ENCODE results near the gene PARD3.

Gene PARD3

DNA sequence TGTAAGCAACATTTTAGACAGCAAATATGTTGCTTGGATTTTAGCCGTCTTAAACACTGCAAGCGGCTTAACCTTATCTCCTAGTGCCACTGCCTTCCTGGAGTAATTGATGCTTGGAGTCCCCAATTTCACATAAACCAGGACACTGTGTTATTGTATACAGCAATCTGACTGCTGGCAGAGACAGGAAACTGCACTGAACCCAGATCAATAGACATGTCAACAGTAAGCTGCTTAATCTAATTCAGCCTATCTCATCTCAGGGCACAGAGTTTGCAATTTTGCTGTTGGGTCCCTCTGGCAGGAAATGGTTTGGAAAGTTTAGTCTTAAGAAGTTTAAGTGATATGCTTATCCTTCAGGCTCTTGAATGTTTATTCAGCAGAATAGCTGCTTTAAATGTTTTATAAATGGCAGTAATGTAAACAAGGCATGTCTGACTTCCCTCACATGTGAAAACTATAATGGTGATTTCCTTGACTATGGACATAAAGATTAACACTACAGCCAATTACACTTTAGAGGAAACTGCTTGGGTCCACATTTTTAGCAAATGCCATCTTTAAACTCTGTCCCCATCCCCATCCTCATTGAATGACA lies 598.6 kb downstream of the PARD3 start:
- no peak for DNase-seq (ENCODE audit: low read depth)

DNA sequence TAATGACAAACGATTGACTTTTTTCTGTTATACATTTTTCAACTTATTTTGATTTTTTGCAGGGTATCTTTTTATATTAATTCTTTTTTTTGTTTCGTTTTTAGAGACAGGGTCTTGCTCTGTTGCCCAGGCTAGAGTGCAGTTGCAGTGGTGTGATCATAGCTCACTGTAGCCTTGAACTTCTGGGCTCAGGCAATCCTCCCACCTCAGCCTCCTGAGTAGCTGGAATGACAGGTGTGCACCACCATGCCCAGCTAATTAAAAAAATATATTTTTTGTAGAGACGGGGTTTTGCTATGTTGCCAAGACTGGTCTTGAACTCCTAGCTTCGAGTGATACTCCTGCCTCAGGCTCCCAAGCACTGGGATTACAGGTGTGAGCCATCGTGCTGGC lies 601.3 kb downstream of the PARD3 start:
- DNase-seq (ENCODE audit: low read depth) = no peak

DNA sequence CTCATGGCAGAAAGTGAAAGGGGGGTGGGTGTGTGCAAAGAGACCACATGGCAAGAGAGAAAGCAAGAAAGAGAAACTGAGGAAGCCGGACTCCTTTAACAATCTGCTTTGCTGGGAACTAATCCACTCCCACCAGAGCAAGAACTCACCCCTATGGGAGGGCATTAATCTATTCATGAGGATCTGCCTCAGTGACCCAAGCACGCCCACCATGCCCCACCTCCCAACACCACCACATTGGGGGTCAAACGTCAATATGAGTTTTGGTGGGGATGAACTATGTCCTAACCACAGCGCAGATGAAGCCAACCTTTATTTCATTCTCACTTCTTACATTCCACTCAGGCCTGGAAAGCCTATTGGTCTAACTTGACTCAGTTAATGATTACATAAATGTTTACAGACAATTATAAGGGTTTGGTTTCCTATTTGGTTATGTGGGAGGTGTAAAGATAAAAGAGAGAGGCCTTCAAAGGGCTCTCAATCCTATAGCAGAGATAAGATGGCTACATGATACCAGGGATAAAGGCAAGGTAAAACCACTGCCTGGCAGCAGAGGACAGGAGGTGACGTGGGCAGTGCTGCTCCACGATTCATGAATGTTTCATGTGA lies 601.8 kb downstream of the PARD3 start:
- DNase-seq (ENCODE audit: low read depth) = no peak

DNA sequence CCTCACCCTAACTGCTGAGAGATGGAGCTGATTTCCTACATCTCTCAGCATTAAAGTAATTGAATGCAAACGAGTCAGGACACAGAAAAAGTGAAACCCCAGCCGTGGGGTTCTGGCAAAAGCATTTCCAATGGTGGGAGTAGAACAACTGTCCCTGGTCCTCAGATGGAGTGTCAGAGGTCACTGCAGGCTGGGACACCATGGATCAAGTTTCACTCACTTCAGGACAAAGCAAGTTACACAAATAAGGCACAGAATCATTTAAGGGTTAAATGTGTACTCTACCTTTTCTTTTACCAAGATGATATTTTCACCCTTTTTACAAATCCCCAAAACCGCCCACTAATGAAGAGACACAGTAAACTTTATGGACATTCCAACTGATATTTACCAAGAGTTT lies 607.8 kb downstream of the PARD3 start:
- no peak for DNase-seq (ENCODE audit: low read depth)

DNA sequence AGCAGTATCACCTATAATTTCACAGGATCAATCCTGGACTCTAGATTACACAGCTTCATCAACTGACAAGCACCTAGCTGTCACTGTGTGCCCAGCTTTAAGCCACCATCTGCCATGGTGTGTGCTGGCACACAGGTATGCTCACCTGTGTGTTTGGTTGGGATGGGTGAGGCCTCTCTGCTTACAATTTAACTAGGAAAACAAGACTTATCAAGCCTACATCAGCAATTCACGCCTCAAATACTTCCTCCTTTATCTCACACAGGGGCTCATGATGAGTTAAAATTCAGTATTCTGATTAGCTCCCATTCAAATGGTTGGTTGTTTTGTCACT lies 608.2 kb downstream of the PARD3 start:
- no peak for DNase-seq (ENCODE audit: low read depth)

DNA sequence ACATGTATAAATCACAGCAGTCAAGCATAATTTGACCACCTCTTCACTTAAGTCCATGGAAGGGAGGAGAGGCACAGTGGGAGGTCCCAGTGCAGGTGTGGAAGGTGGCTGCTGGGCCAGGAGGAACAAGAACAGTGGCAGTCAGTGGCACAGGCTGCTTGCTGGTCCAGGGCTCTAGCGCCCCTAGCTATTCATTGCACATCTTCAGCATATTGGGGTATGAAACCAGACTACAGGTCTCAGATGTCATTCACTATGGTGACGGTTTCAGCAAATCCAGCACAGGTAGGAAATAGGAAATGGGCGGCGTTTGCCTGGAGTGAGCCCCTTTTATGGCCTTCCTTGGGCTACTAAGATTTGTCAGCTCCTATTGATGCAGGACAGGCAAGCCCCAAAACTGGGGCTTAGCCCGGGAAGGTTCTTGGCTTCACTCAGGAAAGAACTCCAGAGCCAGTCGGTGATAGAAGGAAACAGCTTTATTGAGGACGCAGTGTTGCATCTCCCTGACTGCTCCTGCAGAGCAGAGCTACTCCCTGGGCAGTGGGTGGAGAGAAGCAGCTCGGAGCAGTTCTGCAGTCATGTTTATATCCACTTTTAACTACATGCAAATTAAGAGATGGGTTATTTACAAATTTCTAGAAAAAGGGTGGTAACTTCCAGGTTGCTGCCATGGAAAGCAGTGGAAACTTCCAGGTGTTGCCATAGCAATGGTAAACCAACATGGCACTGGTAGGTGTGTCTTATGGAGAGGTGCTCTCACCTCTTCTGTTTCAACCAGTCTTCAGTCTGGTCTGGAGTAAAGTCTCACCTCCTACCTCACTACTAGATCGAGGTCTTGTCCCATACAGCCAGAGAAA lies 608.8 kb downstream of the PARD3 start:
- DNase-seq (ENCODE audit: low read depth) = no peak

DNA sequence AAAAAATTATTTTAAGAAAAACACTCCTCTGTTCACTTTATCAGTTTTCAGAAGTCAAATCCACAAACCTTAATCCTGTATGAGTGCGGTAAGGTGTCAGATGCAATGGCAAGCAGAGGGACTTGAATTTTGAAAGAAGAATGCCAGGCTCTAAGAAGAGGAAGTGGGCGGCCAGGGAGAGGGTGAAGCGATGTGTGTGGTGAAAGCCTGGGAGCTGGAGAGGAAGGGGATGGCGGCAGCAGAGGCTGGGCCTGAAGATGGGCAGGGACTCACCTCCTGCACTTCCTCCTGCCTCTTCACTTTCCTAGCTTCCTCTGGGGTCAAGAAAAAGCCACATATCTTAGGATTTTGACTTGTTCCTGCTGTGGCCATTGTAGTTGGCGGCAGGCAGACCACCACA lies 609.6 kb downstream of the PARD3 start:
- no peak for DNase-seq (ENCODE audit: low read depth)

DNA sequence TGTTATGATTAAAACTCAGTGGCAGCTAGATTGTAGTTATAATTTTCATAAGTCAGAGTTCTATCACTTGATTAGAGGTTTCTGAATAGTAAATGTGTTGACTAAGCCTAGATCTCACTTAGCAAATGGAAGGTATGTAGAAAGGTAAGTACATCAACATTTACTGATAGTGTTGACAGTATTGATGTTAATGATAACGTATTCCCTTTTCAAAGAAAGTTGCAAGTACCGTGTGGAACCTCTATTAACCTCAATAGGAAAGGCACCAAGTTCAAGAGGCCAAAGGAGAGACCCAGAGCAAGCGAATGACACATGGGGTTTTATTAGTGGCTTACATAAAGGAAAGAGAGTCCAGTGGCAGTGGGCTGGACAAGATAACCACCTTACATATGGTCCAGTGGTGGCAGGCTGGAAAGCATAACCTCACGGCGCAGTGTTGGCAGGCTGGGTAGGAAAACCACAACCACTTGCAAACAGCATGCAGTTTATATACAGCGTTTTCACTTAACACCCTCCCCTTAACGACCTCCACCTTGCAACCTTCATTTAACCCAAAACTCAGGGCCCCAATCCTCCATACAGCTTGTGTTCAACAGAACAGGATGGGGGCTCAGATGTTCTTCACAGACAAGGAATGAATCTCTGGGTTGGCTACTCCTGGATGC lies 611.0 kb downstream of the PARD3 start:
- DNase-seq (ENCODE audit: low read depth) = no peak

DNA sequence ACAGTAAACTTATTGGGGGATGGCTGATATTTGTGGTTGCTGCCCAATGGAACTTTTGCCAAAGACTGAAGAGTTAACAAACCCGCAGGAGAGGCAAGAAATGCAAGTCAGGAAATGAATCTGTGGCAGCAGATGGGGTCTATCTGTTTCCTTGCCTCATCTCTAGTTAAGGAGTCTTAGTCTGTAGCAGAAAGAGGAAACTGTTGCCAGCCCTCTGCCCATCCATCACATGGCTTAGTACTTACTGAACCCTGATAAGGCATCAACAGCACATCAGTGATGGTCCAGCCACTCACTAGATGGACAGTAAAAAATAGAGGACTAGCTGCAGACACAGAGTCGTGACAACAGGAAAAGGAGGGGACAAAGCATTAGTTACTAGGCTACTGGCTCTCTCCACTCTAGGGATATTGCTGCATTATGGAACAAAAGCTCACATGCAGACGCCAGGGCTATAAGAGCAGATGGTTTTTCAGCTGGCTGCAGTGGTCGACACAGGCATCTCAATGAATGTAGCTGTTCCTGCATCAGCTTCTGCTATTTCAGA lies 614.7 kb downstream of the PARD3 start:
- no peak for DNase-seq (ENCODE audit: low read depth)

DNA sequence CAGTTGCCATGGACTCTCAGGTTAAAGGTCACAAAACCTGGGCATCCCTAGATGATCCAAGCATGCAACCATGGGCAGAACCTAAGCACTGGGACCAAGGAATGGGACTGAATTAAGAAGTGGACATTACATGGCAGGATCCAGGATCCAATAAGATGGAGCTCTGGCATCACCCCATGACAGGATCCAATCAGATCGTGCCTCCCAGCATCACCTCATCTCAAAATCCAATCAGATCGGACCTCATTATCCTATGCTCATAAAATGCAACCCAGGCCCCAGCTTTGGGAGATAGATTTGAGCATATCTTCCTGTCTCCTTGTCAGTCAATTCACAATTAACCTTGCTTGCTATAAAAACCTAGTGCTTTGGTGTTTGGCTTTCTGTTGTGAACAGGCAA lies 616.1 kb downstream of the PARD3 start:
- DNase-seq (ENCODE audit: low read depth) = no peak

DNA sequence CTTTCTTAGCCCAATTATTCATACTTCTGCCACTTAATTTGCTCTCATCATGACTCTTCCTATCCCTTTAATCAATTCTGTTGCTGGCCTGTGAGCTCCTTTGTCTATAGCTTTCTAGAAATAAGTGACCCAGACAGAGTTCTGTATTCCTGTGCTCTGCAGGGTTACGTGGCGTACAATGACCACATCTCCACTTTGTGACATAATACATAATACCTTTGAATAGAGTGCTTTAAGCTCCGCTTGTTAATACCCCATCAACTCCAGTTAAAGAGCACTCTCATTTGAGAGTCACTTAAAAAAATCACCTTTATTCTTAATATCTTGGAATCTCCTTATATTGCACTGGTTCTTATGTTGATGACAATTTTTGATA lies 619.0 kb downstream of the PARD3 start:
- DNase-seq (ENCODE audit: low read depth) = no peak

DNA sequence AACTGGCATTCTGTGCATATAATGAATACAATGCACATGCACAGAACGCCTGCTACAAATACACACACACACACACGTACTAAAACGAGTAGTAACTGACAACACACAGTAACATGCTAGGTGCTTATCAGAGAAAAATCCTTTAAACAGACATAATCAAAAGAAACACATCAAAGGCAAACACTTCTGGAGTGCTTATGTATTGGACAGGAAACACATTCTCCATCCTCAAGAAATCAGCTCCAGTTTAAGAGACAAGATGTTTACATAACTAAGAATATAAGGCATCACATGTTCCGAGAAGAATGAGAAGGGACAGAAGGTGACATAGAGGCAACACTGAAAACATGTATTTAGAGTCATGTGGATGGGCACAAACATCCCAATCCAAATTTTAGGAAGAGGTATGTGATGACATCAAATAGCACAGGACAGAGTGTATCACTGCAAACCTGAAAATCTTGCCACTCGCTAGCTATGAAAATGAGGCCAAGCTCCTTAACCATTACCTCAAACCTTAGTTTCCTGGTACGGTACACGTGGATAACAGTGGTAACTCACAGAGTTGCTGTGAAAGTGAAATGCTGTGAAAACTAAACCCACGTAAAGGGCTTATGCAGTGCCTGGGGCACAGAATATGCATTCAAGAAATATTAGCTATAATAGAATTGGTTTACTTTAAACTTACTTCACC lies 619.6 kb downstream of the PARD3 start:
- DNase-seq (ENCODE audit: low read depth) = no peak

DNA sequence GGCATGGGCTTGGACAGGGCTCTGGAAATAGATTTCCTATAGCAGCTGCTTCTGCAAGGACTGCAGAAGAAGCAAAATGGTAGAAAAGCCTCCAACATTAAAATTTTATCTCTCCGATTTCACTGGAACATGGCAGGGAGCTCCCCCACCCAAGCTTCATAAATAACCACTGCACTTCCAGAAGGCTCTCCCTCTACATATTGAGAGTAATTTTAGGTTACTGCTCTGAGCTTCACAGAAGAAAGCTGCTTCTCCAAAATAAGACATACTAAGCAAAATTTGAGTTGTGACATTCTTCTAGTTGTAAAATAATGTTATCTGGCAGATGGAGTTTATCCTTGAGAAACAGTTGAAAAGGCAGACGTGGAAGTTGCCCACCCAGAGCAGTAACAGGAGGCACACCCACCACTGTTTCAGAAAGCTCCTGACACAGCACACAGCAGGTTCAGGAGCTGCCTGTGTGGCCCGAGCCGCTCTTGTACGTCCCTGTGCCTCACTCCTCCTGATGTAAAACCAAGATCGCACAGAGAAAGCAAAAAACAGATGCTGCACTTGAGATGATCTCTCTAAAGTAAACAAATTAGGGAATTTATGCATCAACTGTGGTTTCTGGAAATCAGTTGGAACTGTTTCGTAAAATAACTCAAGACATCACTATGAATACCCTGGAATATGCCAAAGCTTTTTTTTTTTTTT lies 621.0 kb downstream of the PARD3 start:
- no peak for DNase-seq (ENCODE audit: low read depth)

DNA sequence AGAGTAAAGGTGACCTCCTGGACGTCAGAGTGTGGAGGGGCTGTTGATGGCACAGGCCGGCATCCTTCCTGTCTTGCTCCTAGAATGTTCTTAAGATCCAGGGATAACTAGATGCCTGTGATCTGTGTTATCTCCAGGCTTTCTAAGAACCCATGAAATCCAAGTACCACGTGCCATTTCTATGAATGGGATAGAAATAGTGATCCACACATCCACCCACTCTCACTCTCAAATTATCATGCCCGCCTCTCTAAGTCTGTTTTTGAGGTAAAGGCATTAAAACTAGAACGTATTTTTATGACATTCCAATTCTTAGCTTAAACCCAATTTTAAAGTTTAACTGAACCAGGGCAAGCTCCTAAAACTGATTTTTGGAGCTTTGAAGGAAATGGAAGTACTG lies 622.5 kb downstream of the PARD3 start:
- DNase-seq (ENCODE audit: low read depth) = no peak

DNA sequence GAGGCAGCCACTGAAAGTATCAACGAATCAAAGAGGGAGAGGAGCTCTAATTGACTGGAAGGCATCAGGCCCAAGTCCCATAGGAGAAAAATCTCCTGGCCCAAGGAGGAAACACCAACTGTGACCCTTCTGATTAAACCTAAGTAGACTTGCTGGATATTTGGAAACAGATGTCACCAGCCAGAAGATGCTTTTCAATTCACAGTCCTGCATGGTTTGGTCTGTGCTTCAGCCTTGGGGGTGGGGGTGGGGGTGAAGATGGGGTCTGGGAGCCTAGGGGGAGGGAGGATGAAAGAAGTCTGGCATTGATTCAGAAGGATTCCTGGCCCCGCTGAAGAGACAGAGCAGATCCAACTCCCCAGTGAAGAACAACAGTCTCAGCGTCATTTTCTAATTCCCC lies 623.7 kb downstream of the PARD3 start:
- no peak for DNase-seq (ENCODE audit: low read depth)

DNA sequence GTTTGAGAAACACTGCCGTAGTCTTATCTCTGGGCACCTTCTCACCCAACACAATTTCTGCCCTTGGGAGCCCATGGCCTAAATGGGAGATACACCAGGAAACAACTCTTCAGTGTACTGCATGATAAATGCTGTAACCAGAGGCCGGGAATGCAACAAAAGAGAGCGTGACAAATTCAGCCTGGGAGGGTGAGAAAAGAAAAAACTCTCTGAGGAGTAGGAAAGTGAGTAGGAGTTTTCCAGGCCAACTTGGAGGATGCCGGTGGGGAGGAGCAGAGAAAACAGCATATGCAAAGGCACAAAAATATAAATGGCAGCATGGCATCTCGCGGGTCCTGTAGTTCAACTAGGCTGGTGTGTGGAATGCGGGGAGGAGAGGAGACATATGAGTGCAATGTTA lies 624.5 kb downstream of the PARD3 start:
- DNase-seq (ENCODE audit: low read depth) = no peak

DNA sequence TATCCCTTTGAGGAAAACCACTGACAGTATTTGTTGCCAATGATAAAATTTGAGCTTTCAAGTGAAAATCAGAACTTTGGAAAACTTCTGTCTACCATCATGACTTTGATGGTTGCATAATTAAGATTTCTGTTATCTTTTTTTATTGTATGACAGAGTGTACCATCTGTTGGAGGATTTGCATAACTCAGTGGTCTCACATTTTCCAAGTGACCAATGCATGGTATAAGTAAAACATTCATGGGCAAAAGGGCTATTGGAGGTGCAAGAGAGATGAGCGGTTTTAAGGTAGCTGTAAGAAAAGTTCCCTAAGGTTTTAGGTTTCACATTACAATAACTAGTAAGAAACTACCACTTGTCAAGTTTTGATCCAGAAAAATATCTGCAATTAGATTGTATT lies 625.3 kb downstream of the PARD3 start:
- DNase-seq (ENCODE audit: low read depth) = no peak

DNA sequence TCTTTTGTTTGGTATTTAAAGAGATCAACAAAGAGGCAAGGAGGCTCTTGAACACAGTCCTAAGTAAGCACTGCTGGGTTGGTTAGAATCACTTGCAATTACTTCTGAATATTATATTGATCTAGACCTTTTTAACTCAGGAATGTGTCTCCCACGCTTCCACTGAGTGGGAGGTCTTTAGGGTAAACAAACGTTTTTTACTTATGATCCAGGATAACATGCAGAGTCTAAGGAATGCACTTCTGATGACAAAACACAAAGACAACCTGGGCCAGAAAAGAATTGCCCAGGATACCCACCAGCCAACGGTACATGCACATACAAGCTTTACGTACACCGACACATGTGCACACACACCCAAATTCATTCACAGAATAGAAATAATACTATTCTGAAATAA lies 626.9 kb downstream of the PARD3 start:
- no peak for DNase-seq (ENCODE audit: low read depth)

DNA sequence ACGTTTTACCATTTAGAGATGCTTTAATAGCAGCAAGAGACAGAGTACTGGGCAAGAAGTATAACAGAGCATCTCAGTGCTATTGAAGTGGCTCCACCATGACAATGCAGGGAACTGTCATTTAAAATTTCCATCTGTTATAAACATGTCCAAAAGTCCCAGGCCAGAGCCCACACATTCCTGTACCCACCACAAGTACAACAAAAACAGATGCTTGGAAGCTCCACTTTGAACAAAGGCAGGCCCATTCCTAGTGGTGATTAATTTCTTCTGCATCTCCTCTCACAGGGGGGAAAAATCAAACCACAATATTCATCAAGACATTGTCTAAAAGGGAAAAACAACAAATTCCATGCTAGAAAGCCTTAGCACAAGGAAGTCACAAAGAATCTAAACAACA lies 627.9 kb downstream of the PARD3 start:
- no peak for DNase-seq (ENCODE audit: low read depth)

DNA sequence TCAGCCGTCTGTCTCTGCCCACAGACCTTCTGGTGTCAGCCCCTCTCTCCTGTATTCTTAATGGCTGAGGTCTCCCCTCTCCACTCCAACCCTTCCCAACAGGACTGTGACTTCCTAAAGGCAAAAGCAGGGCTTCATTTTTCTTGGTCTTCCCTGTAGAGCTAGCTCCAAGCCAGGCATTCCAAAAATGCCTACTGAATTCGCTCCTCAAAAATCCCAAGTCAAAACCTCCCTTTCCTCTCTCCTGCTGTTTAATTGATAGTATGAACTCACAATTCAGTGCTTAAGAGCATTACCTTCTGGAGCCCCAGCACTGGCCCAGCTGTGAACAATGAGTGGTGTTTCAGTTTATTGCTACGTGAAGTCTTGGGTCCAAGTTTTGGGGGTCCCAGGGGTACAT lies 628.4 kb downstream of the PARD3 start:
- no peak for DNase-seq (ENCODE audit: low read depth)

DNA sequence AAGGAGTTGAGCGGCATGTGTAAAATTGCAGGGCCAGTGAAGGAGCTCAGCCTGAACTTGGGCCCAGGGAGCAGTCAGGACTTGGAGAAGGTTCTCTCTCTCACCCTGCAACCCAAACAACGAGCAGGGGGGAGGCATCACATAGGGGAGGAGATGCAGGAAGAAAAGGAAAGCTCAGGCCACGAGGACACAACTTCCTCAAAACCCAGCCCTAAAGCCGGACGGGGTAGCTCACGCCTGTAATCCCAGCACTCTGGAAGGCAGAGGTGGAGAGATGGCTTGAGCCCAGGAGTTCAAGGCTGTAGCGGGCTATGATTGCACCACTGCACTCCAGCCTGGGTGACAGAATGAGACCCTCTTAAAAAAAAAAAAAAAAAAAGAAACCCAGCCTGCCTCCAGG lies 629.1 kb downstream of the PARD3 start:
- no peak for DNase-seq (ENCODE audit: low read depth)

DNA sequence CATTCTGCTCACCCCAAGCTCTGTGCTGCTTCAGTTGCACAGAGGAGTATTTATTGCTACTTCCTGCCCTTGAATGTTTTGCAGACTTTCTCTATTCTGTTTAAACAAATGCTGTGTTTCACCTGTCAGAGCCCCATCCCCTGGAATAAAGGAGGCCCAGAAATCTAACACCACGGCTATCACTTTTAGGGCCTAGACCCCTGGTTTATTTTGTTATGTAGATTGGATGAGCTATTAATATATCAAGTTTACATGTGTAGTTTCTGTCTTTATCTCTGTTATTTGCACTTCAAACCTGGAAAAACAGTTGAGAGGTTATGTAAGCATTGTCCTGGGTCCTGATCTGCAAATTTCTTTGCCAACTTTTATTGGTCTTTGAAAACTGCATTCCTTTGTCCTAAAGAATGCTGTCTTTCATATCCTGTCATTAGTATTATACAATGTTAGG lies 630.1 kb downstream of the PARD3 start:
- no peak for DNase-seq (ENCODE audit: low read depth)
